H1 (cell line): ENCODE measurements around the gene SLC35D2.

Source experiments
- CTCF ChIP-seq, 3 experiments: IDR thresholded peaks; 1 replicate in 2 of 3; 2 replicates in 1 of 3; pipeline versions ENCODE4 v1.5.1 to v1.6.1; 2011; ENCODE audit warnings: low read length in 3 of 3, mild to moderate bottlenecking in 3 of 3, inconsistent platforms in 2 of 3, low read depth in 1 of 3, moderate library complexity in 1 of 3; ENCODE audit not compliant: insufficient read depth in 1 of 3; ENCODE audit errors: control extremely low read depth in 1 of 3
- EZH2 ChIP-seq: fragments of 200-600 bp; sonication (generic); IDR thresholded peaks from 2 replicates; pipeline ENCODE4 v1.7.1; 2012; ENCODE audit warnings: low read depth, mild to moderate bottlenecking, moderate library complexity, low read length, inconsistent platforms; ENCODE audit not compliant: severe bottlenecking
- GABPA ChIP-seq: IDR thresholded peaks from 2 replicates; pipeline ENCODE4 v1.6.1; 2011; ENCODE audit warnings: mild to moderate bottlenecking, low read length, moderate library complexity, borderline replicate concordance; ENCODE audit not compliant: insufficient read depth
- JUN ChIP-seq: IDR thresholded peaks from 2 replicates; pipeline ENCODE4 v1.6.1; 2011; ENCODE audit warnings: low read depth, mild to moderate bottlenecking, improper control_type of control experiment, low read length
- JUND ChIP-seq: IDR thresholded peaks from 2 replicates; pipeline ENCODE4 v1.6.1; 2011; ENCODE audit warnings: mild to moderate bottlenecking, improper control_type of control experiment, low read length
- POLR2A ChIP-seq, 2 experiments: IDR thresholded peaks; 1 replicate in 1 of 2; 2 replicates in 1 of 2; pipeline ENCODE4 v1.6.1; 2011; ENCODE audit warnings: low read depth in 2 of 2, low read length in 2 of 2, mild to moderate bottlenecking in 2 of 2; ENCODE audit errors: control extremely low read depth in 1 of 2
- RAD21 ChIP-seq, 2 experiments: IDR thresholded peaks in 1 of 2; conservative IDR thresholded peaks in 1 of 2; 2 replicates each; pipeline ENCODE4 v1.6.1; 2011; ENCODE audit warnings: low read depth in 2 of 2, low read length in 2 of 2, improper control_type of control experiment in 1 of 2, inconsistent platforms in 1 of 2, mild to moderate bottlenecking in 1 of 2, moderate library complexity in 1 of 2
- RNF2 ChIP-seq: fragments of 200-900, 300-1000 bp; sonication (generic); IDR thresholded peaks from 2 replicates; pipeline ENCODE4 v1.7.1; 2016; ENCODE audit warnings: borderline replicate concordance, low read depth, mild to moderate bottlenecking, antibody characterized with exemption, low read length; ENCODE audit not compliant: poor library complexity, severe bottlenecking; ENCODE audit errors: missing control alignments
- SRF ChIP-seq: IDR thresholded peaks from 2 replicates; pipeline ENCODE4 v1.6.1; 2011; ENCODE audit warnings: mild to moderate bottlenecking, low read depth, low read length, moderate library complexity
- TCF12 ChIP-seq: IDR thresholded peaks from 2 replicates; pipeline ENCODE4 v1.6.1; 2011; ENCODE audit warnings: low read depth, mild to moderate bottlenecking, low read length
- TEAD4 ChIP-seq: IDR thresholded peaks from 2 replicates; pipeline ENCODE4 v1.6.1; 2012; ENCODE audit warnings: low read depth, low read length, inconsistent platforms, mixed read lengths
- TF ChIP-seq, protein P1 (sequence below): fragments of 300-600 bp; sonication (generic); IDR thresholded peaks from 2 replicates; pipeline ENCODE4 v1.7.1; 2012; ENCODE audit warnings: low read length, moderate library complexity, mild to moderate bottlenecking, inconsistent platforms; ENCODE audit not compliant: insufficient replicate concordance

GRCh38 chr9:96425500-96426169, 42.1 kb upstream of the SLC35D2 start:
- TF ChIP-seq JUN (no peak), JUND (no peak), GABPA (no peak), EZH2 (no peak), TEAD4 (no peak), CTCF (IDR thresholded peaks at IDR 0.05; ENCODE audit: control extremely low read depth in 1 of 3, insufficient read depth in 1 of 3, low read depth in 1 of 3, low read length in 3 of 3) (no peak), TCF12 (no peak), RNF2 (no peak), SRF (no peak), POLR2A (IDR thresholded peaks at IDR 0.05; ENCODE audit: control extremely low read depth in 1 of 2, low read depth in 2 of 2, low read length in 2 of 2) (no peak), RAD21 (IDR thresholded peaks at IDR 0.05 in 1 of 2, conservative IDR thresholded peaks at IDR 0.05 in 1 of 2; ENCODE audit: low read depth in 2 of 2, low read length in 2 of 2) (no peak)
- TF ChIP-seq, protein P1, sequence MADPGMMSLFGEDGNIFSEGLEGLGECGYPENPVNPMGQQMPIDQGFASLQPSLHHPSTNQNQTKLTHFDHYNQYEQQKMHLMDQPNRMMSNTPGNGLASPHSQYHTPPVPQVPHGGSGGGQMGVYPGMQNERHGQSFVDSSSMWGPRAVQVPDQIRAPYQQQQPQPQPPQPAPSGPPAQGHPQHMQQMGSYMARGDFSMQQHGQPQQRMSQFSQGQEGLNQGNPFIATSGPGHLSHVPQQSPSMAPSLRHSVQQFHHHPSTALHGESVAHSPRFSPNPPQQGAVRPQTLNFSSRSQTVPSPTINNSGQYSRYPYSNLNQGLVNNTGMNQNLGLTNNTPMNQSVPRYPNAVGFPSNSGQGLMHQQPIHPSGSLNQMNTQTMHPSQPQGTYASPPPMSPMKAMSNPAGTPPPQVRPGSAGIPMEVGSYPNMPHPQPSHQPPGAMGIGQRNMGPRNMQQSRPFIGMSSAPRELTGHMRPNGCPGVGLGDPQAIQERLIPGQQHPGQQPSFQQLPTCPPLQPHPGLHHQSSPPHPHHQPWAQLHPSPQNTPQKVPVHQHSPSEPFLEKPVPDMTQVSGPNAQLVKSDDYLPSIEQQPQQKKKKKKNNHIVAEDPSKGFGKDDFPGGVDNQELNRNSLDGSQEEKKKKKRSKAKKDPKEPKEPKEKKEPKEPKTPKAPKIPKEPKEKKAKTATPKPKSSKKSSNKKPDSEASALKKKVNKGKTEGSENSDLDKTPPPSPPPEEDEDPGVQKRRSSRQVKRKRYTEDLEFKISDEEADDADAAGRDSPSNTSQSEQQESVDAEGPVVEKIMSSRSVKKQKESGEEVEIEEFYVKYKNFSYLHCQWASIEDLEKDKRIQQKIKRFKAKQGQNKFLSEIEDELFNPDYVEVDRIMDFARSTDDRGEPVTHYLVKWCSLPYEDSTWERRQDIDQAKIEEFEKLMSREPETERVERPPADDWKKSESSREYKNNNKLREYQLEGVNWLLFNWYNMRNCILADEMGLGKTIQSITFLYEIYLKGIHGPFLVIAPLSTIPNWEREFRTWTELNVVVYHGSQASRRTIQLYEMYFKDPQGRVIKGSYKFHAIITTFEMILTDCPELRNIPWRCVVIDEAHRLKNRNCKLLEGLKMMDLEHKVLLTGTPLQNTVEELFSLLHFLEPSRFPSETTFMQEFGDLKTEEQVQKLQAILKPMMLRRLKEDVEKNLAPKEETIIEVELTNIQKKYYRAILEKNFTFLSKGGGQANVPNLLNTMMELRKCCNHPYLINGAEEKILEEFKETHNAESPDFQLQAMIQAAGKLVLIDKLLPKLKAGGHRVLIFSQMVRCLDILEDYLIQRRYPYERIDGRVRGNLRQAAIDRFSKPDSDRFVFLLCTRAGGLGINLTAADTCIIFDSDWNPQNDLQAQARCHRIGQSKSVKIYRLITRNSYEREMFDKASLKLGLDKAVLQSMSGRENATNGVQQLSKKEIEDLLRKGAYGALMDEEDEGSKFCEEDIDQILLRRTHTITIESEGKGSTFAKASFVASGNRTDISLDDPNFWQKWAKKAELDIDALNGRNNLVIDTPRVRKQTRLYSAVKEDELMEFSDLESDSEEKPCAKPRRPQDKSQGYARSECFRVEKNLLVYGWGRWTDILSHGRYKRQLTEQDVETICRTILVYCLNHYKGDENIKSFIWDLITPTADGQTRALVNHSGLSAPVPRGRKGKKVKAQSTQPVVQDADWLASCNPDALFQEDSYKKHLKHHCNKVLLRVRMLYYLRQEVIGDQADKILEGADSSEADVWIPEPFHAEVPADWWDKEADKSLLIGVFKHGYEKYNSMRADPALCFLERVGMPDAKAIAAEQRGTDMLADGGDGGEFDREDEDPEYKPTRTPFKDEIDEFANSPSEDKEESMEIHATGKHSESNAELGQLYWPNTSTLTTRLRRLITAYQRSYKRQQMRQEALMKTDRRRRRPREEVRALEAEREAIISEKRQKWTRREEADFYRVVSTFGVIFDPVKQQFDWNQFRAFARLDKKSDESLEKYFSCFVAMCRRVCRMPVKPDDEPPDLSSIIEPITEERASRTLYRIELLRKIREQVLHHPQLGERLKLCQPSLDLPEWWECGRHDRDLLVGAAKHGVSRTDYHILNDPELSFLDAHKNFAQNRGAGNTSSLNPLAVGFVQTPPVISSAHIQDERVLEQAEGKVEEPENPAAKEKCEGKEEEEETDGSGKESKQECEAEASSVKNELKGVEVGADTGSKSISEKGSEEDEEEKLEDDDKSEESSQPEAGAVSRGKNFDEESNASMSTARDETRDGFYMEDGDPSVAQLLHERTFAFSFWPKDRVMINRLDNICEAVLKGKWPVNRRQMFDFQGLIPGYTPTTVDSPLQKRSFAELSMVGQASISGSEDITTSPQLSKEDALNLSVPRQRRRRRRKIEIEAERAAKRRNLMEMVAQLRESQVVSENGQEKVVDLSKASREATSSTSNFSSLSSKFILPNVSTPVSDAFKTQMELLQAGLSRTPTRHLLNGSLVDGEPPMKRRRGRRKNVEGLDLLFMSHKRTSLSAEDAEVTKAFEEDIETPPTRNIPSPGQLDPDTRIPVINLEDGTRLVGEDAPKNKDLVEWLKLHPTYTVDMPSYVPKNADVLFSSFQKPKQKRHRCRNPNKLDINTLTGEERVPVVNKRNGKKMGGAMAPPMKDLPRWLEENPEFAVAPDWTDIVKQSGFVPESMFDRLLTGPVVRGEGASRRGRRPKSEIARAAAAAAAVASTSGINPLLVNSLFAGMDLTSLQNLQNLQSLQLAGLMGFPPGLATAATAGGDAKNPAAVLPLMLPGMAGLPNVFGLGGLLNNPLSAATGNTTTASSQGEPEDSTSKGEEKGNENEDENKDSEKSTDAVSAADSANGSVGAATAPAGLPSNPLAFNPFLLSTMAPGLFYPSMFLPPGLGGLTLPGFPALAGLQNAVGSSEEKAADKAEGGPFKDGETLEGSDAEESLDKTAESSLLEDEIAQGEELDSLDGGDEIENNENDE = no peak
